Measurements from ENCODE around the gene TPRG1L.

GRCh38 chr1:3677484-3677883, 52.7 kb downstream of the TPRG1L start:
- TF ChIP-seq CTCF (IDR thresholded peaks at IDR 0.05) (no peak), POLR2A (IDR thresholded peaks at IDR 0.05) (no peak), EP300 (IDR thresholded peaks at IDR 0.05) (no peak), POLR2AphosphoS5 (IDR thresholded peaks at IDR 0.05) (no peak)

All from upper lobe of left lung (tissue), 4 donors.